ENCODE data around the gene CACNG7.

GRCh38 chr19:53865523-53865917, 43.6 kb upstream of the CACNG7 start:
- TF ChIP-seq CTCF (conservative IDR thresholded peaks at IDR 0.05; ENCODE audit: low read length) (no peak), EZH2phosphoT487 (IDR thresholded peaks at IDR 0.05; ENCODE audit: borderline replicate concordance, low read depth, low read length) (no peak)

Data from OCI-LY7 (cell line).